Stimulated activated CD4-positive, alpha-beta T cell treated with anti-CD3 and anti-CD28 coated beads, Interleukin-4, amount 100 ng/mL, for 1 hour (primary cell): ENCODE data around the gene TREX2.

Source experiments
- DNase-seq: peaks from one replicate; pipeline ENCODE4 v3.0.0-alpha.2; 2020

Gene TREX2

DNA sequence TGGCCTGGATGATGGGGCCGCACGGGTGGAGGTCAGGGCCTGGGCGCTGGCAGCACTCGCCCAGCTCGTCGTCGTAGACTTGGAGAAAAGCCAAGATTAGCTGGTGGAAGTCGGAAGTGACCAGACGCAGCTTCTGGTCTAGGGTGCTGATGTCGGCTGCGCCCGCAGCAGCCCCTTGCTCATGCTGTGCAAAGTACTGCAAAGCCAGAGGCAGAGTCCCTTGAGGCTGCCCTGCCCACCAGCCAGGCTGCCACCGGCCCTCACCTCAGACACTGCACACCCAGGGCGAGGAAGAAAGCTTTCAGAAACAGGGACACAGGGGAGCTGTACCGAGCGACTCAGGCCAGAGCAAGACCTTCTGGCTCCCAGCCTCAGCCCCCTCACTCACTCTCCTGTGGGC lies 9.7 kb upstream of the TREX2 start:
- no peak for DNase-seq

DNA sequence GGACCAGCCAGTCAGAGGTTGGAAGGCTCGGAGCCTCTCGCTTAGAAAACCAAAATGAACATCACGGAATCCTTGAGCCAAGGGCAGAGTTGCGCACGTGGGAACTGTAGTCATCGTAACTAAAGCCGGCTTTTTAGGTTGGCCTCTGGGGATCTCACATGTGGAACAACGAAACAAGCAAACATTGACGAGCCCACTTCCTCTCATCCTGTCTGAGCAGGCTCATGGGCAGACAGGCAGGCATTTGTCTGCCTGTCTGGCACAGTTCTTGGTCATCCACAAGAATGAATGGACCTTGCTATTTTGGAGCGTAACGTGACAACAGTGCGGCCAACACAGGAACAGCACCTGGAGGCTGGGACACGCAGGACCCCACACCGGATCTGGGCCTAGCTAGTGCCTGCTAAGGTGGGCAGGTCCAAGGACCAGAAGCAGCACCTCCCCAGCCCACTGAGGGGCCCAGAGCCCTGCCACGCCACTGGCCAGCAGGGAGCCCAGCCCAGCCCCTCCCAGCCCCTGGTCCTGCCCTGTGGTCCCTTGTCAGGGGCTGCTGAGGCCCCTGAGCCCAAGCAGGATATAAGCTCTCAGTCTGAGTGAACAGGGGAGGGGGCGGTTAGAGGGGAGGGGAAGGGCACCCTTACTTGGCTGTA lies 9.2 kb upstream of the TREX2 start:
- DNase-seq, result no peak

DNA sequence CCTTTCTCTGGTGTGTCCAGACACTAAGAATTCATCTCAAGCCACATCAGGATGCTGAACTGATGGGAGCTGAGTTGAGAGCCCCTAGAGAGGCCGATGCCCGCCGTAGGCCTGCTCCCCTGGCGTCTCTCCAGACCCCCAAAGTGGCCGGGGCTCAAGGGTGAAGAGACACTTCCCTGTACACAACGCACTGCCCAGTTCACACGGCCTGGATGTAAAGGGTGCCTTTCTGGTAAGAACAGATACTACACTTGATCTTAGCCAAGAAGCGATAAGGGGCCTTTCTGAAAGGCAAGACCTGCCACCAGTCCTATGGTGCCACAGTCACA lies 5.1 kb upstream of the TREX2 start:
- no peak for DNase-seq

DNA sequence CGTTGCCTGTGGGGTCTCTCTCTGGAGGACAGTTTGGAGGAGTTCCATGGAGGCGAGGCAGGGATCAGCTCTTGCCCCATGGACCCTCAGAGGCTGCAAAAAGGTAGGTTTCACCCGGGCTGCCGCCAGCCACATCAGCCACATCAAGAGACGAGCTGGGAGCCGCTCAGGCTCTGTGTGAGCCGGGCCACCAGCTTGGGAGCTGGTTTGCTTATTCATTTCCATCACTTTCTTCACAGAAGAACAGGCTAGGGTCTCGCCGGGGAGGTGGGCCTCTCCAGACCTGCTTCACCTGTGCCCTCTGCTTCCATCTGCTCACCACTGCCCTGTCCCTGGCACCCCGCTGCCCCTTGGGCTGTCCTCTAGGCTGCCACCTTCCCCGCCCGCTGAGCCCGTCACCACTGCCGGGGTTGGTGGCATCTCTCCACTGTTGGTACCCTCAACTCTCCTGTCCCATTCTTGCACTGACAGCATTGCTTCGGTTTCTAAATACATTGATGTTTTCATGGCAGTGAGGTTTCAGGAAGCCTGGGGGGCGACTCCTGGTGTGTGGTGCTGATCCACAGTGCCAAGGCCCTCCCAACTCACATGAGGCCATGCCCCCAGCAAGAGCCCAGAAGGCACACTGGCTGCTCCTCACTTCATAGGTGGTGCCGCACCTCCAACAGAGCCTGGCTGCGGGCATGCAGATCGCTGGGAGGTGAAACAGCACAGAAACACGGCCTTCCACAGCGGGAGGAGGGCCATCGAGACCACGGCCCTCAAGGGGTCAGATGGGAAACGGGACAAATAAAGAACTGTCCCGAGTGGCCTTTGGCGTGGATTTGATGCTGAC lies 4.5 kb upstream of the TREX2 start:
- no peak for DNase-seq

DNA sequence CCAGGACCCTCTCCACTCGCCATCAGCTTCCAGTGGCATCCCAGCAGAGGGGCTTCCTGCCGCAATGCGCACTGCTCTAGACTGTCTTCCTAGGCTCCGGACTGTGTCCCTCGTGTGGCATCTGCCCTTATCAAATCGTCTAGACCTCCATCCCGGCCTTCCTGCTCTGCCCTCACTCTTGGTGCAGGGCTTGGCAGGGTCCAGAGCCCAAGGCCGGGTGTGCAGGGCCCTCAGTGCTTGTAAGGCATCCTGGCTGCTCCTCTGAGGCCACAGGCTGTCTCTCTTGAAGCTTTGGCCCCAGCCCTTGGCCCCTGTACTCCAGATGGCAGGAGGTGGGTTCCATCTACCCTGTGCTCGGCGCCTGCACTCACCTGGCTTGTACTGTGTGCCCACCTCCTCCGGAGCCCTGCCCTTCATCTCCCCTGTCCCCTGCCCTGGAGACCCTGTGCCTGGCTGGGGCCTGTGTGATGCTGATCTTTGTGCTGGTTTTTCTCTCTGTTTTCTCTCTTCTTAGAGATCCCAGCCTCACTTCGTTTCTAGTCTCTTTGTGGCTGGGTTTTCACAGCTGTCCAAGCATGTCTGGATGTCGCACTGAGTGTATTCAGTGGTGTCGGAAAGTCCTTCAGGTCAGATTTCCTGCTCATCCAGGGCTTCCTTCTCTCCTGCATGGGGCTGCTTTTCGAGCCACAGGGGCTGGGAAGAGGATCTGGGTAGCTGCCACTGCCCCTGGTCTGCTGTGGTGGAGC lies 3.7 kb upstream of the TREX2 start:
- DNase-seq, result no peak

DNA sequence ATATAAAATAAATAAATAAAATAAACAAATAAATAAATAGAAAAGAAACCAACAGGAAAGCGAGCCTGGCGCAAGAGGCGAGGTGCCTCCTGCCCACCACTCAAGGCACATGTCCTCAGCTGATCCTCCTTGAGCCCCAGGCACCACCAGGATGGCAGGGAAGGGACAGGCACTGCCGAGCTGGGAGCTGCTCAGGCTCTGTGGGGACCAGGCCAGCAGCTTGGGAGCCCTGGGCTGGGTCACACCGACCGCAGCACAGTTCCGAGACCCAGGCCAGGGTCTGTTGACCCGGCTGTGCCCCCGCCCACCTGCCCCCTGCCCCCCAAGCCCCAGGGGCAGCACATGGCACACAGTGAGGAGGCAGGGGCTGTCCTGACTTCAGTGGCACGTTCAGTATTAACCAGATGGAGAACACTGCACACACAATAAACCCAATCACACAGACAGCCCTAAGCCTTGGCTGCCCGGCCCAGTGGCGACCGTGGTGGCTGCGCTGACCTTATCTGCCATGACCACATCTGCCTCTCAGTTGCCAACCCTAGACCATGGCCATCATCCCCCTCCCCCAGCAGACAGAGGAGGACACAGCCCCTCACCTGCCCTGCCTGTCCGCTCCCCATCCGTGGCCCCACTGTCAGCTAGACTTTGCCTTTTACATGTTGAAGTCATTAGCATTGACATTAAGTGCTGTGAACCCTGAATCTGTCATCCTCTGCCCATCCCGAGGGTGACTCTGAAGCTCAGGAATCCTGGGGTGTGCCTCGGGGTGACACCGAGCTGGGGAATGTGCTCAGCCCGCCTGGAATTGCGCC lies 2.9 kb upstream of the TREX2 start:
- DNase-seq, result no peak

DNA sequence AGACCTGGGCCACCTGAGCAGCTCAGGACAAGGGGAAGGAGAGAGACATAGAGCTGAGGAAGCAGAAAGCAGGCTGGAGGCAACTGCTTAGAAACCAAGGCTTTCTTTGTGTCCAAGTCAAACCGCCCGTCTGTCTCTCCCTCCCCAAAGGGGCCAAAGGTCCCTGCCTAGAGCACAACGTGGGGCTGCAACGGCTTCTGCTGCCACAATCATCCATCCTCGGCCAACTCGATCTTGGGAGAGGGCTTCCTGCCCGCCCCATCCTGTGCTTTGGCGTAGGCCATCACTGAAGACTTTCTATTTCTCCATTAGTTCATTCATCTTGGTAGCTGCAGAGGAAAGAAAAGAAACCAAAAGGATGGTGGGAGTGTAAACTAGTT lies 1.7 kb upstream of the TREX2 start:
- DNase-seq, result no peak

DNA sequence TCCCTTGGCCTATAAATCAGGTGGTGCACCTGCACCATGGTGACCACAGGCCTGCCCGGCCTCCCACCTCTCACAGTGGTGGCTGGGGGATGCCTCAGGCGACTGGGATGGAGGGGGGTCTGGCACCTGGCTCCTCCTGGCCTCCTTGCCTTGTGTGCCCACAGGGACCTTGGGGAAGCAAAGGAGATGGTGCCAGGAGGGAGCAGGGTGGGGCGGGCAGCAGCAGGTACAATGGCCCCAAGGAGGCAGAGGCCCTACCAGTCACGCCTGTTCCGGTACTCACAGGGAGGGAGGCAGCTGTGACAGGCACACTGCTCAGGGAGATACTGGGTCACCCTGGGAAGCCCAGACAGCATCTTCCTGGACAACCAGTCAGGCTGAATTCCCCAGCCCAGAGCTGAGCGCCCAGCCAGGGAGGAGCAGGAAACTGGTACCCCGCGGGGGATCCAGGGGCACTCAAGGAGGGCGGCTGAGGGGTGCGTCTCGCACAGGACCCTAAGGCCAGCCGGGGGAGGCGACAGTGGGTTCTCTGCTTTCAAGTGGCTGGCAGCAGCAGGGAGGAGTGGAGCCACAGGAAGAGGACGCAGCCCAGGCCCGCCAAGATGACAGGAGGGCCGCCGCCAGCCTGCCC lies 1.2 kb upstream of the TREX2 start:
- no peak for DNase-seq

DNA sequence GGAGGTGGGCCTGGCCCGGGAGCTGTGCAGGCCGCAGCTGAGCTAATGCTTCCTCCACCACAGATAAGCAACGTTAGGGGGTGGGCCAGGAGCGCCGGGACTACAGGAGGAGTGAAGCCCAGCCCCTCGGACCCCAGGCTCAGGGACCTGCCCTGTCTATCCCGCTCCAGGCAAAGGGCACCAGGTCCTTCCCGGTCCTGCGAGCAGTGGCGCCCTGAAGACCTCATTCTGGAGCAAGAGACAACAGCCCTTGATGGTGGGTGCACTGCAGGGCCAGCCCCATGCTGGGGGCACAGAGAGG lies 730 bp upstream of the TREX2 start:
- DNase-seq, result no peak

DNA sequence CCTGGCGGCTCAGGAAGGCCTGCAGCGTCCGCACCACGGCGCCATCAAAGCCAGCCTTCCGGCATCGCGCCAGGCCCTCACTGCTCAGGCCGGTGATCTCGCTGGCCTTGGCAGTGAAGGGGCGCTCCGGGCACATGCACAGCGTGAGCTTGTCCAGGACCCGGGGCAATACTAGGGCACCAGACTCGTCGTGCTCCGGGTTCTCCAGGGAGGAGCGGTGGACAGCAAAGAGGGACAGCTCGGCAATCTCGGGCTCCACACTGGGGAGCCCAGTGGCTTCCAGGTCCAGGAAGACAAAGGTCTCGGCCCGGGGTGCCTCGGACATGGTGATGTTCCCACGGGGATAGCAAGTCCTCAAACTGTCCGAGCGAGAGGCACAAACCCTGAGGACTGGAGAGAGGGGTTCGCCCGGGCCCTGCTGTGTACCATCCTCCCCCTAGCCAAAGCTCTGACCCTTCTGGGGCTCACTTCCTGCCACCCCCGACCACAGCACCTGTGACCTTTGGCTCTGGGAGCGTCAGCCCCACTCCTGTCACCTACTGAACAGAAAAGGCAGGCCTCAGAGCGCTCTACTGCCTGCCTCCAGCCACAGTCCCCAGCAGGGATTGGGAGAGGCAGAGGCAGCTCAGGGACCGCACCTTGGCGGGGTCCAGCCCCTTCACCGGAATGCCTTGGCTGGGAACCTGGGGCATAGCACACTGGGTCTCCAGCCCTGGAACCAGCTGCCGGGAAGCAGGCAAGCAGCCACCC lies 575 bp downstream of the TREX2 start:
- no peak for DNase-seq

DNA sequence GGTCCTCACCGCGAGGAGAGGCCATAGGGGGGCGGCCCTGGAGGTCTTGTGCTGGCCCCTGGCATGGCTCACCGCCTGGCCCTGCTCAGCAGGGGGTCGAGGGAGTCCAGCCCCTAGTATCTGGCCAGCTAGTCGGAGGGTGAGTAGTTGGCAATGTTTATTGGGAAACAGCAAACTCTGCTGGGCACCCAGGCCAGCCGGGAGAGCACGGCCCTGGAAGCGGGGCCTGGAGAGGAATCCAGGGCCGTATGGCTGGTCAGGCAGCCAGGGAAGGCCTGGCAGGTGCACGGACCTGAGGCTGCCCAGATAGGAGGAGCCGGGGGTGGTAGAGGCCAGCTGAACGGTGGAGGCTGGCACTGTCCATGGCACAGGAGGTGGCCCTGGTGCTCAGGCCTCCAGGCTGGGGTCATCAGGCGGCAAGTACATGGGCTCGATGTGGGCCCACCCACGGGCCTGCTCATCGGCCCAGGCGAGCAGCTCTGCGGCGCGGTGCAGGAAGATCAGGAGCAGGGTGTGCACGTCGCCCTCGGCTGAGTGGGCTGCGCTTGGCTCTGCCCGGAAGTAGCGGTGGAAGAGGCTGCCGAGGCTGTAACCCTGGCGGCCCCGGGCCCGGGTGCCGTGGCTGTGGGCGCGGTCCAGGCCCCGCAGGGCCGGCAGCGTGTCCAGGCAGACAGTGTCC lies 1.4 kb downstream of the TREX2 start:
- DNase-seq, result no peak

DNA sequence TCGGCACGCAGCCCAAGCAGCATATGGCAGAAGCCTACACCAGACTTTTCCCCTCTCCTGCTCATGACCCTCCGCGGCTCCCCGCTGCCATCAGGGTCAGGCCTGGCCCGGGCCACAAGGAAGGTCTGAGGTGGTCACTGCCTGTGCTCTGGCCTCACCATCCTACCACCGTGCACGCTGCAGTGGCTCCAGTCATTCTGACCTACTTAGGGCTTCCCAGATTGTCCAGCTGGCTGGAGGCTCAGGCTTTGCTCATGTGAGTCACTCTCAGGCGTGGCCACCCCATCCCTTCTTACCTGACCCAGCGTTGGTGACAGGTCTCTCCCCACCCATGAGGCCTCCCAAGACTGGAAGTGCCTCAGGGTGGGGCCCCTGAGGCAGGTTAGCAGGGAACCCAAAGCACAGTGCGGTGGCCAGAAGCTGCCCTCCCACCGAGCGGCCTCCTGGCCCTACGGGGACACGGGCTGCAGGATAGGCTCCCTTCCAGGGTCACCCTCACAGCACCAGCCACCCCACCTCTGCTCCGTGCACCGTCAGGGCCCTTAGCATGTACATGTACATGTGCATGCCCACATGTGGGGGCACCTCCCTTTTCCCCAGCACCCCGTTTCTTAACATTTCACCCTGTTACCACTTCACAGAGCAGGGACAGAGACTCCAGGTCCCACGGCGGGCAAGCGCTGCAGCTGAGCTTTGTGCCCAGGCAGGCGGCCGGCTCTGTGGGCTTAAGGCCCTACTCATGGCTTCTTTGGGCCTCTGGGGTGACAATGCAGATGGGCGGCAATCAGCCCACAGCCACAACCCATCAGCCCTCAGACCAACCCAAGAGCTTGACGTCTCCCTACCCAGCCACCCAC lies 2.2 kb downstream of the TREX2 start:
- DNase-seq, result no peak

DNA sequence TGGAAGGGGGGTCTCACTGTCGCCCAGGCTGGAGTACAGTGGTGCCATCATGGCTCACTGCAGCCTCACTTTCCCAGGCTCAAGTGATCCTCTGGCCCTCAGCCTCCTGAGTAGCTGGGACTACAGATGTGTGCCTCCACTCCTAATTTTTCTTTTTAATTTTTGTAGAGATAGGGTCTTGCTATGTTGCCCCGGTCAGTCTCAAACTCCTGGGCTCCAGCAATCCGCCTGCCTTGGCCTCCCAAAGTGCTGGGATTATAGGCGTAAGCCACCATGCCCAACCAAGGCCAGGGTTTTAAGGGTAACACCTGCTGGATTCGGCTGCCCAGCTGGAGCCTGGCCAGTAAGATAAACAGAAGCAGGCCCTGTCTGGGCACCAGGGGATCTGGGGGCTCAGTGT lies 3.4 kb downstream of the TREX2 start:
- DNase-seq, result no peak

DNA sequence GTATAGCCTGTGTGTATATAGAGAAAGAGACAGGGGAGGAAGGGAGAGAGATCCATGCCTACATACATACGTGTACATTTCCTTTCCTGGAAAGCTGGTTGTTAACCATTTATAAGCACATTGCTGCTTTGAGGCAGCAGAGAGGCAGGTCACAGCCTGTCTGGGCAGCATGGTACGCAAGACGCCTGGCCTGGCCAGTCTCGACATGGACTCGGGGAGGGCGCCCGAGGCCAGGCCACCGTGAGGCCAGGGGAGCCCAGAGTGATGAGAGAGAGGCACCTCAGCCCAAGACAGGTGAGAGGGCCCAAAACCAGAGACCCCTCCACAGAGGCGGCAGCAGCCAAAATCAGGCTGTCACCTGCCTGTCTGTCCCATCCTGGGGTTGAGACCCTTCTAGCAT lies 3.9 kb downstream of the TREX2 start:
- DNase-seq, result no peak

DNA sequence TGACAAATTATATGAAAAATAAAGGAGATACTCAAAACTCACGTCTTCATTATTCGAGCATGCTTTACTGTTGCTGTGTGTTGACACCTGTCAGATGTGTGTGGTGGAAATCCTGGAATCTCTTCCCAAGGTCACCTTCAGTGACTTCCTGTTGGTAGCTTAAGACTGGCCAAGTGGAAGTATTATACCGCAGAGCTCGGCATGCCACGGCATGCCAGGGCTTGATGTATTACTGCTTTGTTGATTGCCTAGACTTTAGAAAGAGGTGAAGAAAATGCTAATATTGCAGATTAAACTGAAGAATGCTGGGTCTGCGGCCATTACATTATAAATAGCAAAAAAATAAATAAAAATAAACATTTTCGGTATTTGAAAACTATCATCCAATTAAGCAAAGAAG lies 4.6 kb downstream of the TREX2 start:
- DNase-seq, result no peak

DNA sequence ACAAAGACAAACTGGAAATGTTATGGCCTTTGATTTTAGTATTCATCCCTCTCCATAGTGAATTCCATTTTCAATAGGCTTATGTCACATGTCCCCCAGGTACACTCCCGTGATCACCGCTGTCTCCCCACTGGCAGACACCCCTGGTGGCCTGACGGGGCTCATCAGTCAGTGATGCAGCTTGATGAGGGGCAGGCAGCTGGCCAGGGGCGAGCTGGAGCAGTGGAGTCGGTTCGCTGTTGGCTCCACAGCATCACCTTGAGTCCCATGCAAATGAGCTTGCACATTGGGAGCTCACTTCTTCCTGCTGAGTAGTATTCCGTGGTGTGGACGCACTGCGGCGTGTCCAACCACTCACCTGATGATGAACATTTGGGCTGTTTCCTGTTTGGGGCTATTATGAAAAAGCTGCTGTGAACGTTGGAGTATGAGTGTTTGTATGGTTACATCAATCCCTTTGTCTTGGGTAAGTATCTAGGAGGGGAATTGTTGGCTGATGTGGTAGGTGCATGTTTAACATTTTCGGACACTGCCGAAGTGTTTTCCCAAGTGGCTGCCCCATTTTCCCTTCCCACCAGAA lies 5.2 kb downstream of the TREX2 start:
- no peak for DNase-seq

DNA sequence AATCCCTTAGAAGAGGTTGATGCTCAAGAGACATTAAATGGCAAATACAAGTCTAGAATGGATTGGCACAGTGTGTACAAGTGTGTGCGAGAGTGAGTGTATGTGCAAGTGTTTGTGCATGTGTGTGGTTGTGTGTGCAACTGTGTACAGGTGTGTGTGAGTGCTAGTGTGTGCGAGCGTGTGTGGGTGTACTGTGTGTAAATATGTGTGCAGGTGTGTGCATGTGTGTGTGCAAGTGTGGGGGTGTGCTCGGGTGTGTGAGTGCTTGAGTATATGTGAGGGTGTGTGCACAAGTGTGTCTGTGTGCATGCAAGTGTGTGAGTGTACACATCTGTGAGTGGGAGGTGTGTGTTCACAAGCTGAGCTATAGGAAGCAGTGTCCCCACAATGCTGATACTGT lies 5.9 kb downstream of the TREX2 start:
- DNase-seq, result no peak

DNA sequence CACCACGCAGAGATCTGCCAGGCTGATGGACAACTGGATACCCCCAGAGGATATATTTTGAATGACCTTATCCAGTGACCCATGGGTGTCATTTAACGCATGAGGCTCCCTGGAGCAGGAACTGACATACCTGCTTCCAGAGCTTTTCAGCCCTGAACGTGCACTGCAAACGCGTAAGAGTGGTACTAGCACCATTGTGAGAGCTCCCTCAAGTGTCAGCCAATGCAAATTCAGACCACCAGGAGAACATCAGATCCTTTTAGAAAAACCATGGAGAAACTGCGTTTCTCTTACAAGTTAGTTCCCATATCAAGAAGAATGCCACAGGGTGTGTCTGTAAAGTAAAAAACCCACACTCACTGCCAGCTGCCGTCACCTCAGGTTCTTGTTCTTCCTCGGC lies 7.3 kb downstream of the TREX2 start:
- no peak for DNase-seq

DNA sequence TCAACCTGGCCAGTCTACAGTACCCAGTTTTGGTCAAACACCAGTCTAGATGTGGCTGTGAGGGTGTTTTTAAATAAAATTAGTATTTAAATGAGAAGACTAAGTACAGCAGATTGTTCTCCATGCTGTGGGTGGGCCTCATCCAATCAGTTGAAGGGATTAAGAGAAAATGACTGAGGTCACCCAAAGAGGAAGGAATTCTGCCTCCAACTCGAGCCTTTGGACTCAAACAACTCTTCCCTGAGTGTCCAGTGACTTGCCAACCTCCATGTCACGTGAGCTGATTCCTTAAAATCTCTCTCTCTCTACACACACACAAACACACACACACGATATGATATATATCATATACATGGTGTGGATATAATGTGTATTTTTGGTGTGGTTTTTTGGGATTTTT lies 10.0 kb downstream of the TREX2 start:
- DNase-seq, result no peak

DNA sequence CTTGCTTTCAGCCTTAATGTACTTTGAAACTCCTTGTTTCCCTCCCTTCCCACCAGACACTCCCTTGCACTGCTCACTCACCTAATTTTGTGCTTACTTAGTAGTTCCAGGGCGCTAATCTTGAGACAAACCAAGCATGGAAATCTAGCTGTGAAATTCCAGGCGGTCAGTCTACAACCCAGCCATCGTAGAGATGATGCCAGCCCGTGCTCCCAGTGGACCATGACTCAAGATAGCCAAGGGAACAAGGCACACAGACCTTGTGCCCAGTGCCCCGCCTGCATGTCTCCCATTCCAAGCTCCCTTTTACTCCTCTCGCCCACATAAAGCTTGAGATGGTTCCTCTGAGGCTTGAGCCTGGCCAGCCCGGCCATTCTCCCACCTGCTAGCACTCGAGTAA lies 11.1 kb downstream of the TREX2 start:
- DNase-seq, result no peak
